ENCODE results near the gene ZNF426. TPM values are rescaled to one million over a fixed set of nuclear protein-coding genes. Genes with fewer than 3 reads are reported as not detected.

ZNF426 gene
- total RNA-seq, 2 donors from 2014 or later: 10.2 to 10.3 TPM

GRCh38 chr19:9507285-9507684, 31.2 kb downstream of the ZNF426 start:
- intact Hi-C loops (cut with DNase I, micrococcal nuclease): no loop called here
- DNase-seq: no peak
- ATAC-seq: no peak

DNA sequence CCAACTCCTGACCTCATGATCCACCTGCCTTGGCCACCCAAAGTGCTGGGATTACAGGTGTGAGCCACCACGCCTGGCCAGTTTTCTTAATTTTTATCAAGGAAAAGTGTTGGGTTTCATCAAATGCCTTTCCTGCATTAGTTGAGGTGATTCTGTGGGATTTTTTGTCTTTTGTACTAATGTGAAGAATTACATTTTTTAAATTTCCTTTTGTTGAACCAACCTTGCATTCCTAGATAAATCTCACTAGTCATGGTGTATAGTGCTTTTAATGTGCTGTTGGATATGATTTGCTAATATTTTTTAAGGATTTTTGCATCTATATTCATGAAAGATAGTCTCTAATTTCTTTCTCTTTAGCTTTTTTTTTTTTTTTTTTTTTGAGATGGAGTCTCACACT, 37.6 kb downstream of the ZNF426 start:
- intact Hi-C loops (cut with DNase I, micrococcal nuclease): no loop called here
- DNase-seq (no peak), ATAC-seq (no peak)

- ATAC-seq: no peak
- no peak for DNase-seq
- intact Hi-C loops (cut with DNase I, micrococcal nuclease): no loop called here
Observed at GRCh38 chr19:9498183-9498902, 40.1 kb downstream of the ZNF426 start, which contains the start of gene ZNF560. Gene ZNF560, minus strand, starts transcription at chr19:9498616. Its CDS starts 23,303 bp downstream, at chr19:9475313.

DNA sequence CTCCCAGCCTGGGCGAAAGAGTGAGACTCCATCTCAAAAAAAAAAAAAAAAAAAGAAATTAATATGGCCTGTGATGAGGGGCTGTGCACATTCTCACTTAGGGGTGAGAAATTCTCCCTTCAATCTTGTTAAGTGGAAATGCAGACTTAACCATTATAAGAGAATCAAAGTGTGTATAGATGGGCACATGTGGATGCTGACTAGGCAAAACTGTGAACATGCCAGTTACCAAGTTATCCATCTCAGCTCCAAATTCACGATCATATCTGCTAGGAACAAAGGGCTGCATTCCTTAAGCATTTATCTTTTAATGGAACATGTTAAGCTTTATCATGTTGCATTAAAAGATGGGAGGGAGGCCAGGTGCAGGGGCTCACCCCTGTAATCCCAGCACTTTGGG, 44.3 kb downstream of the ZNF426 start:
- DNase-seq (no peak), ATAC-seq (no peak)
- intact Hi-C loops (cut with DNase I, micrococcal nuclease): no loop called here

GRCh38 chr19:9487016-9487415, 51.4 kb downstream of the ZNF426 start:
- intact Hi-C loops (cut with DNase I, micrococcal nuclease): no loop called here
- ATAC-seq: no peak
- DNase-seq: no peak

DNA sequence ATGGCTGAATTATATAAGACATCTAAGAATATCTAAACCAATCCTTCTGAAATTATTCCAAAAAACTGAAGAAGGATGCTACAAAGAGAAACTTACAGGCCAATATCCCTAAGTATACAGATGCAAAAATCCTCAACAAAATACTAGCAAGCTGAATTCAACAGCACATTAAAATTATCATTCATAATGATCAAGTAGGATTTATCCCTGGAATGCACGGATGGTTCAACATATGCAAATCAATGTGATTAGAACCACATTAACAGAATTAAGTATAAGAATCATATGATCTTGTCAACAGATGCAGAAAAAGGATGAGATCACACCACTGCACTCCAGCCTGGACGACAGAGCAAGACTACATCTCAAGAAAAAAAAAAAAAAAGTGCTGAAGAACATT, 53.3 kb downstream of the ZNF426 start:
- ATAC-seq (no peak), DNase-seq (no peak)
- intact Hi-C loops (cut with DNase I, micrococcal nuclease): no loop called here

DNA sequence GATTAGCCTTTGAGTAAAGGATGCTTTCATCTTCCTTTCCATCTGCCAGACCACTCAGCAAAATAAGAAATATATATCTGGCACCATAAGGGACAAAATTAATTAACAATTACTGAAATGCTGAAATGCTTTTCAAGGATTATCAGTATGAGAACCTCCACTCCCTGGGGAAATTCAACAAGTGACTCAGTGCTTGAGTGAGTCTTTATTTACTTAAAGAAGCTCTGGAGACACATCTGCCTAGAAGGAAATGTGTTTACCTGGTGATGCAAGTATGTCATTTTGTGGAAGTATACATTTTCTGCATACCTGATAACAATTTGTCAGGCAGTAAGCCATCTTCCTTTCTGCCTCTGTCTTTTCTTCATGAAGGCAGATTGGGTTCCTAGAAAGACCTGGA, 63.5 kb downstream of the ZNF426 start:
- intact Hi-C loops (cut with DNase I, micrococcal nuclease): no loop called here
- ATAC-seq: no peak
- no peak for DNase-seq

Other genes starting within 250 kb of the ZNF426 start
- gene ZNF699, start 228.8 kb downstream of the ZNF426 start, total RNA-seq: 1 to 10 TPM; 3.8 to 4.3 TPM
- gene ZNF559, start 214.5 kb downstream of the ZNF426 start, total RNA-seq: 1 to 10 TPM; 3.6 to 7.8 TPM
- under 1 TPM; 0.53 to 0.82 TPM for gene ZNF177, start 175.6 kb downstream of the ZNF426 start, total RNA-seq
- 10 to 100 TPM; 16.7 to 21.4 TPM for gene ZNF266, start 103.1 kb downstream of the ZNF426 start, total RNA-seq
- gene ZNF560, start 40.0 kb downstream of the ZNF426 start, total RNA-seq: not detected
- 10 to 100 TPM; 17.1 to 22.8 TPM for gene ZNF121, start 45.9 kb upstream of the ZNF426 start, total RNA-seq
- 10 to 100 TPM; 23.1 to 26.3 TPM for gene ZNF561, start 82.6 kb upstream of the ZNF426 start, total RNA-seq
- 10 to 100 TPM; 34.8 to 37.2 TPM for gene ZNF562, start 136.5 kb upstream of the ZNF426 start, total RNA-seq
- gene ZNF846, start 230.1 kb upstream of the ZNF426 start, total RNA-seq: 10 to 100 TPM; 10.2 to 11.9 TPM

Measured in left colon (tissue), 2 donors.